ENCODE results near the gene EEA1.

The EEA1 gene

DNA sequence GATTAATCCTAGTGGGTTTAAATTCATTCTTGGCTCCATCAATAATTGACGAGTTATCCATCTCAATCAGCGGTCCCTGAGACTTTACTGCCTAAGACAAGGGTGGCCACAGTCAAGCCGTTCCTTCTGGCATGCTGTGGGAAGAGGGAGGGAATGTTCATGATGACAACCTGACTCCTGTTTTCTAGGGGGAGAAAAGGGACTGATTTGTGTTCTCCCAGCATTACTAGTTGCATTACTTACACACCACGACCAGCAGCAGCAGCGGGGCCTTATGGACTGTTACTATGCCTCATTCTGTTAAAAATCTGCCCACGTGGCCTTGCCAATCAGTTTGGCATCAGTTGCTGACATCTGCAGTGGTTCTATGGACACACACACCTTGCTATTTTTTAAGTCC, 196.4 kb downstream of the EEA1 start:
- Mint-ChIP-seq H3K4me1 (no peaks in the 10 kb centered on the region), H3K27ac (no peak overlapping the region), H3K27me3 (no peaks in the 10 kb centered on the region), H3K9me3 (no peaks in the 10 kb centered on the region), H3K36me3 (no peaks in the 10 kb centered on the region), H3K4me3 (no peak overlapping the region)
- CTCF ChIA-PET = no interaction called here
- no peak for DNase-seq

DNA sequence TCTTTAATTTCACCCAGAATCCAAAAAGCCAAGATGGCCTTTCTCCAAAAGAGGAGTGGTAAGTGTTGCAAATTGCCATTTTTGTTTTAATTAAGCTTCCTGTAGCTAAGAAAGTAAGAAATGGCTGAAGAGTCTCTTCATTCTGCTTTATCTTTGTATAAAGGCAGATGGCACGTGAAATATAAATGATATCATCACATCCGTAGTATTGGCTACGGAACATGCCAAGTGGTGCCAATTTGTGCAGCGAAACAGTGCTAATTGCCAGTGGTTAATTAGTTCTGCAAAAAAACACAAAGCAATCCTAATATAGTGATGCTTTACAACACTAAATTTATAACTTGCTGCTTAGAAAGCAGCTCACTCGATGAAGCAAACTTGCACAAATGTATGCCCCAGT, 196.9 kb downstream of the EEA1 start:
- Mint-ChIP-seq H3K27ac (no peak overlapping the region), H3K36me3 (no peaks in the 10 kb centered on the region), H3K4me3 (no peak overlapping the region), H3K4me1 (no peaks in the 10 kb centered on the region), H3K27me3 (no peaks in the 10 kb centered on the region), H3K9me3 (no peaks in the 10 kb centered on the region)
- CTCF ChIA-PET = no interaction called here
- no peak for DNase-seq

- Mint-ChIP-seq H3K36me3 (no peaks in the 10 kb centered on the region), H3K27ac (no peak overlapping the region), H3K4me1 (no peaks in the 10 kb centered on the region), H3K4me3 (no peak overlapping the region), H3K27me3 (no peaks in the 10 kb centered on the region), H3K9me3 (no peaks in the 10 kb centered on the region)
- CTCF ChIA-PET = no interaction called here
- DNase-seq = no peak
Observed at GRCh38 chr12:92730758-92731157, 198.3 kb downstream of the EEA1 start.

- Mint-ChIP-seq H3K27me3 (no peaks in the 10 kb centered on the region), H3K36me3 (no peaks in the 10 kb centered on the region), H3K27ac (no peak overlapping the region), H3K4me1 (no peaks in the 10 kb centered on the region), H3K4me3 (no peak overlapping the region), H3K9me3 (no peaks in the 10 kb centered on the region)
- CTCF ChIA-PET = interaction anchor here (0.9 kb wide), 1 partner anchor 593 kb away, joined by 3 read pairs; no protein-coding TSS in a partner anchor
- no peak for DNase-seq
Observed at GRCh38 chr12:92729773-92730305, 199.3 kb downstream of the EEA1 start.

DNA sequence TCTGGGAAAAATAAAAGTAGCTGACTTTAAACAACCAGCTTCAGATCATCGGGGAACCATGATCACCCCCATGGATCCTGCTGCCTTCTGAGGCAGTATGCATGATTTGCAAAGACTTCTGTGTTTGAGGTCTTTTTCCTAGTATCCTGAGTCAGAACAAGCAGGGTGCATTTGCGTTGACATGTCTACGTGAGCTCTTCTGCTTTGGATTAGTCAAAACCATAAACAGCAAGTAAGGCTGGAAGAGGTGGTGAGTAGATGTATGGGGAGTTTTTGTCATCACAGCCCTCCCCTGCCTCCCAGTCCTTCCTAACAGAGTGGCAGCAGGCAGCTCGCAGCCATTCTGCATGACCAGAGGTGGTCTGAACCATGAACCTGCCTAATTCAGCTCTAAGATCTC, 202.2 kb downstream of the EEA1 start:
- no peak overlapping the region for H3K4me3 Mint-ChIP-seq
- H3K36me3 Mint-ChIP-seq = no peaks in the 10 kb centered on the region
- H3K27ac Mint-ChIP-seq = no peak overlapping the region
- H3K9me3 Mint-ChIP-seq = no peaks in the 10 kb centered on the region
- no peak for DNase-seq
- no peaks in the 10 kb centered on the region for H3K27me3 Mint-ChIP-seq
- CTCF ChIA-PET = interaction anchor here (1.0 kb wide), 1 partner anchor 9 kb away, joined by 3 read pairs; no protein-coding TSS in a partner anchor
- no peaks in the 10 kb centered on the region for H3K4me1 Mint-ChIP-seq

DNA sequence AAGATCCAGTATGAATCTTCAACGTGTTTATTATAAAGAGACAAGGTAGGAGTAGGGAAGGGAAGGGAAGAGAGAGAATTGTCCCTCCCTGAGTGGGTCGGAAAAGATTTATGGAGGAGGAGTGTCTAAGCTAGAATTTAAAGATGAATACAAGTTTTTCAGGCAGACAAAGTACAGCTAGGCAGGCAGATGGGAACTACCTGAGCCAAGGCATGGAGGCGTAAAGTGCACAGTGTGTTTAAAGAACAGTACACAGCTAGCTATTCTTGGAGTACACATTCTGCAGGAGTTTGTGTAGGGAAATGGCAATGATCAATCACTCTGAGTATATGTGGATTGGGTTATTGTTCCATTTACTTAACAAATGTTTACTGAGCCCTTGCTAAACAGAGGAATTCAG, 206.2 kb downstream of the EEA1 start:
- Mint-ChIP-seq H3K36me3 (no peaks in the 10 kb centered on the region), H3K9me3 (no peaks in the 10 kb centered on the region), H3K27me3 (peaks cover 5% of the 10 kb centered on the region), H3K4me1 (no peaks in the 10 kb centered on the region), H3K4me3 (no peak overlapping the region), H3K27ac (no peak overlapping the region)
- no peak for DNase-seq
- CTCF ChIA-PET = no interaction called here

DNA sequence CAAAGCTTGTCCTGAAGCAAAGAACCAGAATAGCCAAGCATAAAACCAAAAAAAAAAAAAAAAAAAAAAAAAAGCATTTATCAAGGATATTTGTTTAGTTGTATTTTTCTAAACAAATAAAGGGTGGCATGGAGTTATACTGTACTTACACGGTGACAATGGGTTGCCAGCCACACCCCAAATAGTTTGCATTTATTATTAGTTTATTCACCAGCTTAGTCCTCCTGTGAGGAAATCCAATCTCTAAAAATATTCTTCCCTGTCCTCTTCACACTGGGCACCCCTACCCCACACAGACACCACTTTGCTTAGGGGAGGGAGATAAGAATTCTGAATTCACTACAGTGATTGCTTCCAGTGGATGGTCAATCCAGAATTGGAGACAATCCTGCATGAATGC, 207.4 kb downstream of the EEA1 start:
- Mint-ChIP-seq H3K4me3 (no peak overlapping the region), H3K36me3 (no peaks in the 10 kb centered on the region), H3K9me3 (no peaks in the 10 kb centered on the region), H3K27ac (no peak overlapping the region), H3K27me3 (peaks cover 5% of the 10 kb centered on the region), H3K4me1 (no peaks in the 10 kb centered on the region)
- CTCF ChIA-PET = no interaction called here
- DNase-seq = no peak

DNA sequence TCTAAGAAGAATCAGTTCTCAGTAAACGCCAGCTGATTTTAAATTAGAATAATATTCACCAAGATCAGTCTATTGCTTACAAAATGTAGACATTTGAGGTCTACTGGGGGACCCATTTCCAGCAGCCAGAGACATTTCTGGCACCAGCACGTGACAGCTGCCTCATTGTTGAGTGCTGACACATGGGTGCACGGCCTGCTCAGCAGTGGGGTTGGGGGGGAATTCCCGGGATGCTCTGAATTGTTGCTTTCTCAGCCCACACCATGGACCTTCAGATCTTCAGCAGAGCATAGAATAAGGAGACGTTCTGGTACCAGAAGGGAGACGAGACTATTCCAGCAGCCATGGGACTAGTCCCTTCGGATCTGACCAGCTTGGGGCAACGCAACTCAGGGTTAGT, 208.0 kb downstream of the EEA1 start:
- CTCF ChIA-PET = no interaction called here
- H3K27me3 Mint-ChIP-seq = peaks cover 5% of the 10 kb centered on the region
- H3K4me3 Mint-ChIP-seq = no peak overlapping the region
- no peak for DNase-seq
- H3K9me3 Mint-ChIP-seq = no peaks in the 10 kb centered on the region
- no peaks in the 10 kb centered on the region for H3K4me1 Mint-ChIP-seq
- no peaks in the 10 kb centered on the region for H3K36me3 Mint-ChIP-seq
- H3K27ac Mint-ChIP-seq = no peak overlapping the region
